Measurements from ENCODE around the gene EXPH5. TPM values are rescaled to one million over a fixed set of nuclear protein-coding genes. Genes with fewer than 3 reads are reported as not detected.

Gene EXPH5
- total RNA-seq, 1 experiment from 2014 or later: 18.3 TPM

GRCh38 chr11:108561535-108561991, 32.0 kb downstream of the EXPH5 start:
- no peaks in the 10 kb centered on the region for H3K79me2 ChIP-seq (ENCODE audit: insufficient read depth, low read length)
- H4K20me1 ChIP-seq (ENCODE audit: insufficient read depth): no peaks in the 10 kb centered on the region
- CTCF ChIA-PET: no interaction called here
- POLR2A ChIA-PET: no interaction called here
- intact Hi-C loops (cut with micrococcal nuclease): no loop called here
- RAD21 ChIA-PET (ENCODE audit: low non-redundant PET in 1 of 2, low total read pairs in 2 of 2, uncharacterized antibody in 2 of 2, unreplicated experiment in 2 of 2): no interaction called here
- no peak overlapping the region for H2AFZ ChIP-seq (ENCODE audit: low read depth, low read length, poor library complexity, severe bottlenecking)
- no peaks in the 10 kb centered on the region; a peak in 1 of 4 replicates for H3K4me1 ChIP-seq (ENCODE audit: control insufficient read depth in 1 of 2, insufficient read depth in 2 of 2, low read length in 2 of 2)
- H3K9me3 ChIP-seq (ENCODE audit: control insufficient read depth in 1 of 2, insufficient read depth in 1 of 2, low read depth in 1 of 2, low read length in 2 of 2): no peaks in the 10 kb centered on the region
- no peaks in the 10 kb centered on the region for H3K36me3 ChIP-seq (ENCODE audit: control insufficient read depth in 1 of 2, insufficient read depth in 2 of 2, low read length in 2 of 2)
- DNase-seq (ENCODE audit: low read depth, low spot score) (no peak), ATAC-seq (no peak)
- H3K9me2 ChIP-seq (ENCODE audit: insufficient read depth): no peaks in the 10 kb centered on the region
- H3K4me2 ChIP-seq (ENCODE audit: low read length): no peak overlapping the region
- H3K27me3 ChIP-seq (ENCODE audit: insufficient read depth, low read length): no peaks in the 10 kb centered on the region
- no peak overlapping the region for H3K4me3 ChIP-seq (replicated peaks in 1 of 2; ENCODE audit: low read depth in 1 of 2, low read length in 2 of 2)
- no peak overlapping the region for H3K9ac ChIP-seq (ENCODE audit: low read length)
- H3K27ac ChIP-seq (ENCODE audit: low read depth, low read length): no peak overlapping the region
- TF ChIP-seq SIN3A (IDR thresholded peaks at IDR 0.05; ENCODE audit: low read depth) (no peak), ZFX (IDR thresholded peaks at IDR 0.05) (no peak), EZH2 (IDR thresholded peaks at IDR 0.05) (no peak), CBX3 (IDR thresholded peaks at IDR 0.05; ENCODE audit: low read depth) (no peak), TCF7L2 (IDR thresholded peaks at IDR 0.05; ENCODE audit: borderline replicate concordance, extremely low read depth, insufficient read depth, insufficient read length) (no peak), REST (IDR thresholded peaks at IDR 0.05; ENCODE audit: low read depth) (no peak)
- BruUV-seq (replicated peaks): no TSS peak

- no peak for DNase-seq (ENCODE audit: low read depth, low spot score)
These were observed 33.7 kb downstream of the EXPH5 start for GRCh38 chr11:108559904-108560303.

More at GRCh38 chr11:108559904-108560303, 33.7 kb downstream of the EXPH5 start:
- no peaks in the 10 kb centered on the region for H3K79me2 ChIP-seq (ENCODE audit: insufficient read depth, low read length)
- no peak for TF ChIP-seq SRF (IDR thresholded peaks at IDR 0.05; ENCODE audit: low read depth)
- TF ChIP-seq POLR2A (IDR thresholded peaks at IDR 0.05; ENCODE audit: borderline replicate concordance, extremely low read depth, insufficient read depth, insufficient read length): no peak
- no peak for TF ChIP-seq CBX3 (IDR thresholded peaks at IDR 0.05; ENCODE audit: low read depth)
- no peak for TF ChIP-seq RAD21 (IDR thresholded peaks at IDR 0.05; ENCODE audit: low read depth)
- no peak for TF ChIP-seq ZBTB33 (IDR thresholded peaks at IDR 0.05; ENCODE audit: extremely low read depth, insufficient replicate concordance, low read length)
- no peak for TF ChIP-seq JUND (IDR thresholded peaks at IDR 0.05)
- no peak for TF ChIP-seq ZNF274 (IDR thresholded peaks at IDR 0.05; ENCODE audit: low read depth, low read length)
- no peaks in the 10 kb centered on the region for H3K27me3 ChIP-seq (ENCODE audit: insufficient read depth, low read length)
- H2AFZ ChIP-seq (ENCODE audit: low read depth, low read length, poor library complexity, severe bottlenecking): no peak overlapping the region
- H3K9me2 ChIP-seq (ENCODE audit: insufficient read depth): no peaks in the 10 kb centered on the region
- RAD21 ChIA-PET (ENCODE audit: low non-redundant PET in 1 of 2, low total read pairs in 2 of 2, uncharacterized antibody in 2 of 2, unreplicated experiment in 2 of 2): no interaction called here
- H3K27ac ChIP-seq (ENCODE audit: low read depth, low read length): no peak overlapping the region
- H4K20me1 ChIP-seq (ENCODE audit: insufficient read depth): no peaks in the 10 kb centered on the region
- no peaks in the 10 kb centered on the region for H3K36me3 ChIP-seq (ENCODE audit: control insufficient read depth in 1 of 2, insufficient read depth in 2 of 2, low read length in 2 of 2)
- no peak for ATAC-seq
- intact Hi-C loops (cut with micrococcal nuclease): no loop called here
- no TSS peak for BruUV-seq (replicated peaks)
- CTCF ChIA-PET: no interaction called here
- POLR2A ChIA-PET: no interaction called here
- no peaks in the 10 kb centered on the region; a peak in 1 of 4 replicates for H3K4me1 ChIP-seq (ENCODE audit: control insufficient read depth in 1 of 2, insufficient read depth in 2 of 2, low read length in 2 of 2)
- no peak overlapping the region for H3K4me2 ChIP-seq (ENCODE audit: low read length)
- H3K4me3 ChIP-seq (replicated peaks in 1 of 2; ENCODE audit: low read depth in 1 of 2, low read length in 2 of 2): no peak overlapping the region
- no peaks in the 10 kb centered on the region for H3K9me3 ChIP-seq (ENCODE audit: control insufficient read depth in 1 of 2, insufficient read depth in 1 of 2, low read depth in 1 of 2, low read length in 2 of 2)
- no peak overlapping the region for H3K9ac ChIP-seq (ENCODE audit: low read length)

All from HCT116 (cell line).